Mesothelial cell of epicardium (in vitro differentiated cells): Measurements from ENCODE around the gene MEGF11. TPM values are rescaled to one million over a fixed set of nuclear protein-coding genes. Genes with fewer than 3 reads are reported as not detected.

ENCODE experiments used
- DNase-seq, 2 experiments: peaks; one replicate each; pipeline ENCODE4 v3.0.0; 2021; ENCODE audit warnings: low spot score in 2 of 2; ENCODE audit not compliant: unreplicated experiment in 2 of 2
- H3K27ac Mint-ChIP-seq: 2 replicates; pipeline ENCODE4 v1.8.0; 2021; ENCODE audit warnings: mixed read lengths
- H3K27me3 Mint-ChIP-seq: 2 replicates; pipeline ENCODE4 v1.8.0; 2021; ENCODE audit warnings: low read depth, mixed read lengths
- H3K36me3 Mint-ChIP-seq: 2 replicates; pipeline ENCODE4 v1.8.0; 2021; ENCODE audit warnings: mixed read lengths
- H3K4me1 Mint-ChIP-seq: 2 replicates; pipeline ENCODE4 v1.8.0; 2021; ENCODE audit warnings: mixed read lengths
- H3K4me3 Mint-ChIP-seq: 2 replicates; pipeline ENCODE4 v1.8.0; 2021; ENCODE audit warnings: mild to moderate bottlenecking, moderate library complexity, mixed read lengths
- H3K9me3 Mint-ChIP-seq: 2 replicates; pipeline ENCODE4 v1.8.0; 2021; ENCODE audit warnings: mixed read lengths
- total RNA-seq: library from RNA; stranded (reverse); gene quantifications from 3 replicates; pipeline ENCODE4 v1.2.1, GENCODE V29; 2021
- TF ChIP-seq, protein P1 (sequence below): fragments of 200-600 bp; sonication (generic); IDR thresholded peaks from one replicate; pipeline ENCODE4 v1.5.0; 2021; ENCODE audit warnings: antibody characterized with exemption; ENCODE audit not compliant: unreplicated experiment

MEGF11 gene
- total RNA-seq, 1 donor from 2014 or later: 3.7 TPM

DNA sequence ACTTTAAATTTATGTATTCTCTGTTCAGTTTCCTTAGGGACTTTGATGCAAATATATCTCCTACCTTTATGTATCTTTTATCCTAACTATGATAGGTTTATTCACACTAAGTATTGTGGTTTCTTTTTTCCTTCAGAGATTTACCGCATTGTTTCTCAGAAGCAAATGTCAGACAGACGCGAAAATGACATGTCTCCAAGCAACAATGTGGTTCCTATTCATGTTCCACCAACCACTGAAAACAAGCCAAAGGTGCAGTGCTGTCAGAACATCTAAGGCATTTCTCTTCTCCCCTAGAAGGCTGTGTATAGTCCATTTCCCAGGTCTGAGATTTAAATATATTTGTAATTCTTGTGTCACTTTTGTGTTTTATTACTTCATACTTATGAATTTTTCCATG is 366.0 kb downstream of the MEGF11 start:
- Mint-ChIP-seq H3K27ac (peak overlapping the region; percentile 93), H3K36me3 (peaks cover 47% of the 10 kb centered on the region), H3K27me3 (no peaks in the 10 kb centered on the region), H3K9me3 (no peaks in the 10 kb centered on the region), H3K4me1 (peaks cover 29% of the 10 kb centered on the region), H3K4me3 (no peak overlapping the region)
- no peak for DNase-seq
- TF ChIP-seq, protein P1, sequence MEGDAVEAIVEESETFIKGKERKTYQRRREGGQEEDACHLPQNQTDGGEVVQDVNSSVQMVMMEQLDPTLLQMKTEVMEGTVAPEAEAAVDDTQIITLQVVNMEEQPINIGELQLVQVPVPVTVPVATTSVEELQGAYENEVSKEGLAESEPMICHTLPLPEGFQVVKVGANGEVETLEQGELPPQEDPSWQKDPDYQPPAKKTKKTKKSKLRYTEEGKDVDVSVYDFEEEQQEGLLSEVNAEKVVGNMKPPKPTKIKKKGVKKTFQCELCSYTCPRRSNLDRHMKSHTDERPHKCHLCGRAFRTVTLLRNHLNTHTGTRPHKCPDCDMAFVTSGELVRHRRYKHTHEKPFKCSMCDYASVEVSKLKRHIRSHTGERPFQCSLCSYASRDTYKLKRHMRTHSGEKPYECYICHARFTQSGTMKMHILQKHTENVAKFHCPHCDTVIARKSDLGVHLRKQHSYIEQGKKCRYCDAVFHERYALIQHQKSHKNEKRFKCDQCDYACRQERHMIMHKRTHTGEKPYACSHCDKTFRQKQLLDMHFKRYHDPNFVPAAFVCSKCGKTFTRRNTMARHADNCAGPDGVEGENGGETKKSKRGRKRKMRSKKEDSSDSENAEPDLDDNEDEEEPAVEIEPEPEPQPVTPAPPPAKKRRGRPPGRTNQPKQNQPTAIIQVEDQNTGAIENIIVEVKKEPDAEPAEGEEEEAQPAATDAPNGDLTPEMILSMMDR: no peak

DNA sequence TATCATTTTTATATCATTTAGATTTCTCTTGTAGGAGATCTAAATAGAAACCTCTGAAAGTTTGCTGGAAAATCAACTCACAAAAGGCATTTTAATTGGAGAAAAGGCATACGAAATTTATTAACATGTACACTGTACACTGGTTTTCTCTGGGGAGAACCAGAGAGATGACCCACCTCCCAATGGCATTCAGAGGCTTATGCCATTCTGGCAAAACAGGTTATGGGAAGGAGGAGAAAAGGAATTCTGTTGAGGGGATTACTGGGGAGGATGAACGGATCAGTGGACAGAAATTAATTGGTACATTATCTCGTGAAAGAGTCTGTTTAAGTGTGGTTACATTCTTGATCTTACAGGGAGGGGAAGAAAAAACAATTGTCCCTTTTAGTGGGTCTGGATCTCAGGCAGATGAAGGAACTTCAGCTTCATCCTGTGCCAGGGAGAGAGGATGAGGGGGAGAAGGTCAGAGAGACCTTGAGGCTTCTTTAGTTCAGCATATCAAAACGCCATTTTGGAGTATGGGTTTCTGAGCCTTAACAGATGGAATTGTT is 367.8 kb downstream of the MEGF11 start:
- no peak for DNase-seq
- Mint-ChIP-seq H3K4me1 (peaks cover 29% of the 10 kb centered on the region), H3K27ac (peak overlapping the region; percentile 89), H3K36me3 (peaks cover 48% of the 10 kb centered on the region), H3K27me3 (no peaks in the 10 kb centered on the region), H3K9me3 (no peaks in the 10 kb centered on the region), H3K4me3 (peak overlapping the region; percentile 5)
- TF ChIP-seq, protein P1: no peak

DNA sequence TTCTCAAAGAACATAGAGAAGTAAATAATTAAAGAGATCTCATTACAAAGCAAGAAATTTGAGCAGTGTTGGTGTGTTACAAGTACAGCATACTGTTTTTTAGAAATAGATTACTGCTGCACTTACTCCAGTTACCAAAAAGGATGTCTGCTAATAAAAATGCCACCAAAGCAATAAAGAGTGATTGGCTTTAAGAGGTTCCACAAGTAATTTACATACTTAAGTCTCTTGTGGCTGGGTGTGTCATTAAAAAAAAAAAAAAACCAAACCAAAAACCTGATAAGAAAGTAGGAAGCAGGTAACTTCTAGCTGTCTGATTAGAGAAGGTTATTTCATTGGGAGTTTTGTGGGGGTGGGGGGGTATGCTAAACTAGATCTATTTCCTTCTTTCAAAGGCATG is 369.0 kb downstream of the MEGF11 start:
- H3K4me1 Mint-ChIP-seq: peaks cover 30% of the 10 kb centered on the region
- TF ChIP-seq, protein P1: no peak
- H3K36me3 Mint-ChIP-seq: peaks cover 44% of the 10 kb centered on the region
- no peak for DNase-seq
- H3K27ac Mint-ChIP-seq: peak overlapping the region; percentile 89
- H3K9me3 Mint-ChIP-seq: no peaks in the 10 kb centered on the region
- no peaks in the 10 kb centered on the region for H3K27me3 Mint-ChIP-seq
- no peak overlapping the region for H3K4me3 Mint-ChIP-seq

DNA sequence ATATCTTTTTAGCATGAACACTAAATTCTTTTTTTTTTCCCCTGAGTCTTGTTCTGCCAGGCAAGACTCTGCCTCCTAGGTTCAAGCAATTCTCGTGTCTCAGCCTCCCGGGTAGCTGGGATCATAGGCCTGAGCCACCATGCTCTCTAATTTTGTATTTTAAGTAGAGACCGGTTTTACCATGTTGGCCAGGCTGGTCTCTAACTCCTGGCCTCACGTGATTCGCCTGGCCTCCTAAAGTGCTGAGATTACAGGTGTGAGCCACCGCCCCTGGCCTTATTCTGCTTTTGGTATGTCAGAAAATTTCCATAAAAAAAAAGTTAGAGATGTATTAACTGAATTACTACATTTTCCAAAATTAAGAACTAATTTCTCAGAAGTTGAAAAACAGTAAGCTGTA is 370.0 kb downstream of the MEGF11 start:
- DNase-seq: no peak
- H3K4me1 Mint-ChIP-seq: peaks cover 30% of the 10 kb centered on the region
- peak overlapping the region; percentile 75 for H3K27ac Mint-ChIP-seq
- H3K9me3 Mint-ChIP-seq: no peaks in the 10 kb centered on the region
- peaks cover 40% of the 10 kb centered on the region for H3K36me3 Mint-ChIP-seq
- no peak overlapping the region for H3K4me3 Mint-ChIP-seq
- TF ChIP-seq, protein P1: no peak
- H3K27me3 Mint-ChIP-seq: no peaks in the 10 kb centered on the region

DNA sequence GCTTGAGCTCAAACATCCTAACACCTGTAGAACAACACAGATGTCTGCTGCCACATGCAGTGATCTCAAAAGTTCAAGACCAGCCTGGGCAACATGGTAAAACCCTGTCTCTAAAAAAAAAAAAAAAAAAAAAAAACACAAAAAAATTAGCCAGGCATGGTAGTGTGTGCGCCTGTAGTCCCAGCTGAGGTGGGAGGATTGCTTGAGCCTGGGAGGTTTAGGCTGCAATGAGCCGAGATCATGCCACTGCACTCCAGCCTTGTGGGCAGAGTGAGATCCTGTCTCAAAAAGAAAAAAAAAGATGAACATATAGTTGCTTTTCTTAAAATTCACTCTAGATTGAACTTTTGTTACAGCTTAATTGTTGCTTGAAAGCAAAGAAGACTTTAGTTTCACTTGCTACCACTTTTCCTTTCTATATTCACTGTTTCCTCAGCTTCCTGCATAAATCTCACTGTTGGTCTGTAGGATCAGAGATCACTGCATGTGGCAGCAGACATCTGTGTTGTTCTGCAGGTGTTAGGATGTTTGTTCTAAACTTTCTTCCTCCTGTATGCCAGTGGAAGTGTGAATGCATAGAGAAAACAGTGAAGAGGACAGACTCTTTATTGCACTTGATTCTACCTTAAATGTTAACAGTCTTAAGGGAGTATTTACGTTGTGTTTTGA is 371.6 kb downstream of the MEGF11 start:
- TF ChIP-seq, protein P1: no peak
- no peaks in the 10 kb centered on the region for H3K9me3 Mint-ChIP-seq
- H3K4me3 Mint-ChIP-seq: no peak overlapping the region
- peaks cover 38% of the 10 kb centered on the region for H3K36me3 Mint-ChIP-seq
- H3K4me1 Mint-ChIP-seq: peaks cover 34% of the 10 kb centered on the region
- no peak overlapping the region for H3K27ac Mint-ChIP-seq
- no peak for DNase-seq
- no peaks in the 10 kb centered on the region for H3K27me3 Mint-ChIP-seq
